Breast epithelium (tissue), 3 donors: ENCODE results near the gene C2orf76.

Experiments used
- POLR2A ChIP-seq: fragments of 450-650 bp; IDR thresholded peaks from one replicate; pipeline ENCODE4 v1.6.1; 2016; ENCODE audit warnings: antibody characterized with exemption, mild to moderate bottlenecking, moderate library complexity
- POLR2AphosphoS5 ChIP-seq, 3 donors: sonication (generic); formaldehyde crosslinking; IDR thresholded peaks; one replicate each; pipeline ENCODE4 v1.6.1; 2017; ENCODE audit warnings: antibody characterized with exemption in 3 of 3
- TF ChIP-seq, protein P1 (sequence below), 3 donors: fragments of 450-650 bp; IDR thresholded peaks; one replicate each; pipeline ENCODE4 v1.5.1; 2016 to 2017; ENCODE audit warnings: antibody characterized with exemption in 3 of 3, mild to moderate bottlenecking in 3 of 3, moderate library complexity in 3 of 3

GRCh38 chr2:119366649-119367471 is at the start of gene C2orf76, which contains the start of gene DBI:
- TF ChIP-seq, protein P1, sequence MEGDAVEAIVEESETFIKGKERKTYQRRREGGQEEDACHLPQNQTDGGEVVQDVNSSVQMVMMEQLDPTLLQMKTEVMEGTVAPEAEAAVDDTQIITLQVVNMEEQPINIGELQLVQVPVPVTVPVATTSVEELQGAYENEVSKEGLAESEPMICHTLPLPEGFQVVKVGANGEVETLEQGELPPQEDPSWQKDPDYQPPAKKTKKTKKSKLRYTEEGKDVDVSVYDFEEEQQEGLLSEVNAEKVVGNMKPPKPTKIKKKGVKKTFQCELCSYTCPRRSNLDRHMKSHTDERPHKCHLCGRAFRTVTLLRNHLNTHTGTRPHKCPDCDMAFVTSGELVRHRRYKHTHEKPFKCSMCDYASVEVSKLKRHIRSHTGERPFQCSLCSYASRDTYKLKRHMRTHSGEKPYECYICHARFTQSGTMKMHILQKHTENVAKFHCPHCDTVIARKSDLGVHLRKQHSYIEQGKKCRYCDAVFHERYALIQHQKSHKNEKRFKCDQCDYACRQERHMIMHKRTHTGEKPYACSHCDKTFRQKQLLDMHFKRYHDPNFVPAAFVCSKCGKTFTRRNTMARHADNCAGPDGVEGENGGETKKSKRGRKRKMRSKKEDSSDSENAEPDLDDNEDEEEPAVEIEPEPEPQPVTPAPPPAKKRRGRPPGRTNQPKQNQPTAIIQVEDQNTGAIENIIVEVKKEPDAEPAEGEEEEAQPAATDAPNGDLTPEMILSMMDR (IDR thresholded peaks at IDR 0.05): no peak
- peak; percentile 94 to 98 (median 98) for TF ChIP-seq POLR2AphosphoS5 (IDR thresholded peaks at IDR 0.05)
- peak; percentile 73 for TF ChIP-seq POLR2A
